Measurements from ENCODE around the gene SND1.

GRCh38 chr7:128055637-128056036 is 403.6 kb downstream of the SND1 start:
- no peak for TF ChIP-seq CTCF (IDR thresholded peaks at IDR 0.05)
- TF ChIP-seq POLR2A (IDR thresholded peaks at IDR 0.05), result no peak
